ENCODE measurements around the gene EMP3.

DNA sequence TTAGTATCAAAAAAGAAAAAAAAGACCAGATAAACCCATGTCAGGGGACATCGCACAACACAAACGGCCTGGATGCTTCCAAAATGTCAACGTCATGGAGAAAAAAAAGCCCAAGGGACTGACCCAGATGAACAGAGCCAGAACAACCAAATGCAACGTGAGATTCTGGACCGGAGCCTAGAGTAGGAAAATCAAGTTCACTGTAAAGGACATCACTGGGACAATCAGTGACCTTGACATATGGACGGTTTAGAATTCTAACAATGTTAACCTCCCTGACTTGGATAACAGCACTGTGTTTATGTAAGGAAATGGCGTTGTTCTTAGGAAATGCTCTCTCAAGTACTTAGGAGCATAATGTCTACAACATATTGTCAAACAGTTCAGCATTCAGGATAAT lies 15.1 kb upstream of the EMP3 start:
- no peak for TF ChIP-seq GATA2 (IDR thresholded peaks at IDR 0.05; ENCODE audit: low read depth, low read length)
- TF ChIP-seq GATA3 (IDR thresholded peaks at IDR 0.05; ENCODE audit: low read depth, low read length), result no peak
